ENCODE results near the gene SLC6A1. TPM values are rescaled to one million over a fixed set of nuclear protein-coding genes. Genes with fewer than 3 reads are reported as not detected.

Gene SLC6A1
- total RNA-seq, 1 donor, result not detected

- peaks cover 12% of the 10 kb centered on the region for H3K27me3 ChIP-seq (ENCODE audit: insufficient read depth, low read length)
- peaks cover 25% of the 10 kb centered on the region for H3K4me1 ChIP-seq (ENCODE audit: insufficient read depth, low read length)
- no peak overlapping the region for H3K4me2 ChIP-seq (ENCODE audit: insufficient read depth, low read length)
- DNase-seq (ENCODE audit: insufficient read length, low spot score, missing footprints), result no peak
- H3K4me3 ChIP-seq (ENCODE audit: insufficient read depth, low read length), result no peak overlapping the region
- no peak overlapping the region for H3K27ac ChIP-seq (ENCODE audit: low read depth, low read length)
- TF ChIP-seq CTCF (IDR thresholded peaks at IDR 0.05; ENCODE audit: extremely low read depth, low read depth, low read length), result no peak
- H3K36me3 ChIP-seq (ENCODE audit: insufficient read depth, low read length), result no peaks in the 10 kb centered on the region
- no peaks in the 10 kb centered on the region for H3K79me2 ChIP-seq (ENCODE audit: insufficient read depth, low read length)
- H2AFZ ChIP-seq (ENCODE audit: low read length), result no peak overlapping the region
- no peaks in the 10 kb centered on the region for H4K20me1 ChIP-seq (ENCODE audit: insufficient read depth, low read length)
- no peaks in the 10 kb centered on the region for H3K9me3 ChIP-seq (ENCODE audit: low read depth, low read length)
These were observed 12.2 kb upstream of the SLC6A1 start for GRCh38 chr3:10980312-10980711.

- H3K27me3 ChIP-seq (ENCODE audit: insufficient read depth, low read length), result peaks cover 12% of the 10 kb centered on the region
- no peak for TF ChIP-seq CTCF (IDR thresholded peaks at IDR 0.05; ENCODE audit: extremely low read depth, low read depth, low read length)
- H3K27ac ChIP-seq (ENCODE audit: low read depth, low read length), result no peak overlapping the region
- H4K20me1 ChIP-seq (ENCODE audit: insufficient read depth, low read length), result no peaks in the 10 kb centered on the region
- H3K4me2 ChIP-seq (ENCODE audit: insufficient read depth, low read length), result no peak overlapping the region
- H3K4me3 ChIP-seq (ENCODE audit: insufficient read depth, low read length), result no peak overlapping the region
- no peaks in the 10 kb centered on the region for H3K9me3 ChIP-seq (ENCODE audit: low read depth, low read length)
- no peak for DNase-seq (ENCODE audit: insufficient read length, low spot score, missing footprints)
- no peak overlapping the region for H2AFZ ChIP-seq (ENCODE audit: low read length)
- no peaks in the 10 kb centered on the region for H3K79me2 ChIP-seq (ENCODE audit: insufficient read depth, low read length)
- no peaks in the 10 kb centered on the region for H3K36me3 ChIP-seq (ENCODE audit: insufficient read depth, low read length)
- H3K4me1 ChIP-seq (ENCODE audit: insufficient read depth, low read length), result peaks cover 25% of the 10 kb centered on the region
These were observed 11.5 kb upstream of the SLC6A1 start for GRCh38 chr3:10981031-10981430.

GRCh38 chr3:10981961-10982360, 10.6 kb upstream of the SLC6A1 start:
- Histone ChIP-seq H4K20me1 (ENCODE audit: insufficient read depth, low read length) (no peaks in the 10 kb centered on the region), H3K9me3 (ENCODE audit: low read depth, low read length) (no peaks in the 10 kb centered on the region), H3K79me2 (ENCODE audit: insufficient read depth, low read length) (no peaks in the 10 kb centered on the region), H3K36me3 (ENCODE audit: insufficient read depth, low read length) (no peaks in the 10 kb centered on the region), H3K4me1 (ENCODE audit: insufficient read depth, low read length) (peaks cover 25% of the 10 kb centered on the region), H3K27me3 (ENCODE audit: insufficient read depth, low read length) (peaks cover 12% of the 10 kb centered on the region), H3K4me3 (ENCODE audit: insufficient read depth, low read length) (no peak overlapping the region), H3K27ac (ENCODE audit: low read depth, low read length) (no peak overlapping the region), H3K4me2 (ENCODE audit: insufficient read depth, low read length) (peak overlapping the region; percentile 5), H2AFZ (ENCODE audit: low read length) (no peak overlapping the region)
- DNase-seq (ENCODE audit: insufficient read length, low spot score, missing footprints), result peak; percentile 79
- TF ChIP-seq CTCF (IDR thresholded peaks at IDR 0.05; ENCODE audit: extremely low read depth, low read depth, low read length), result no peak

- Histone ChIP-seq H2AFZ (ENCODE audit: low read length) (no peak overlapping the region), H3K4me2 (ENCODE audit: insufficient read depth, low read length) (no peak overlapping the region), H3K9me3 (ENCODE audit: low read depth, low read length) (no peaks in the 10 kb centered on the region), H3K27me3 (ENCODE audit: insufficient read depth, low read length) (peaks cover 12% of the 10 kb centered on the region), H3K4me3 (ENCODE audit: insufficient read depth, low read length) (no peak overlapping the region), H4K20me1 (ENCODE audit: insufficient read depth, low read length) (no peaks in the 10 kb centered on the region), H3K36me3 (ENCODE audit: insufficient read depth, low read length) (no peaks in the 10 kb centered on the region), H3K4me1 (ENCODE audit: insufficient read depth, low read length) (peaks cover 22% of the 10 kb centered on the region), H3K79me2 (ENCODE audit: insufficient read depth, low read length) (no peaks in the 10 kb centered on the region), H3K27ac (ENCODE audit: low read depth, low read length) (no peak overlapping the region)
- DNase-seq (ENCODE audit: insufficient read length, low spot score, missing footprints), result no peak
- TF ChIP-seq CTCF (IDR thresholded peaks at IDR 0.05; ENCODE audit: extremely low read depth, low read depth, low read length), result no peak
These were observed 9.8 kb upstream of the SLC6A1 start for GRCh38 chr3:10982782-10983181.
